ENCODE data around the gene SRGAP3. TPM values are rescaled to one million over a fixed set of nuclear protein-coding genes. Genes with fewer than 3 reads are reported as not detected.

Gene SRGAP3
- total RNA-seq, 2 donors from 2014 or later, result 10.9 to 11.4 TPM

- no peak for TF ChIP-seq CTCF (IDR thresholded peaks at IDR 0.05)
- TF ChIP-seq POLR2A (IDR thresholded peaks at IDR 0.05), result no peak
- intact Hi-C loops (cut with DNase I), result no loop called here
- no peaks in the 10 kb centered on the region for H3K36me3 ChIP-seq (replicated peaks in 1 of 2; ENCODE audit: insufficient read depth in 1 of 2, low read depth in 2 of 2)
- no peak for ATAC-seq
- WGBS, 2 donors, result 91 to 95% methylated on average over 8 to 9 of the region's 9 CpGs
- H3K27ac ChIP-seq, result no peak overlapping the region
- H3K9me3 ChIP-seq, result no peaks in the 10 kb centered on the region
- H3K27me3 ChIP-seq, result no peaks in the 10 kb centered on the region
- no peak for DNase-seq
- H3K4me3 ChIP-seq, result no peak overlapping the region
- H3K4me1 ChIP-seq, result no peaks in the 10 kb centered on the region
These were observed 185.2 kb downstream of the SRGAP3 start for GRCh38 chr3:9064251-9064650.

GRCh38 chr3:9062570-9062969, 186.9 kb downstream of the SRGAP3 start:
- H3K4me1 ChIP-seq, result no peaks in the 10 kb centered on the region
- no peak overlapping the region for H3K4me3 ChIP-seq
- no peaks in the 10 kb centered on the region for H3K9me3 ChIP-seq
- no peaks in the 10 kb centered on the region for H3K27me3 ChIP-seq
- DNase-seq (no peak), ATAC-seq (no peak)
- no peak overlapping the region for H3K27ac ChIP-seq
- intact Hi-C loops (cut with DNase I), result no loop called here
- TF ChIP-seq POLR2A (IDR thresholded peaks at IDR 0.05) (no peak), CTCF (IDR thresholded peaks at IDR 0.05) (no peak)
- H3K36me3 ChIP-seq (replicated peaks in 1 of 2; ENCODE audit: insufficient read depth in 1 of 2, low read depth in 2 of 2), result no peaks in the 10 kb centered on the region
- 37 to 38% methylated on average over 1 of the region's 1 CpG for WGBS, 2 donors

GRCh38 chr3:9061634-9062033, 187.8 kb downstream of the SRGAP3 start:
- H3K9me3 ChIP-seq, result no peaks in the 10 kb centered on the region
- intact Hi-C loops (cut with DNase I), result no loop called here
- no peaks in the 10 kb centered on the region for H3K27me3 ChIP-seq
- H3K27ac ChIP-seq, result no peak overlapping the region
- H3K4me1 ChIP-seq, result no peaks in the 10 kb centered on the region
- ATAC-seq (no peak), DNase-seq (no peak)
- TF ChIP-seq POLR2A (IDR thresholded peaks at IDR 0.05) (no peak), CTCF (IDR thresholded peaks at IDR 0.05) (no peak)
- no peak overlapping the region for H3K4me3 ChIP-seq
- 89 to 100% methylated on average over 2 of the region's 2 CpGs for WGBS, 2 donors
- no peaks in the 10 kb centered on the region for H3K36me3 ChIP-seq (replicated peaks in 1 of 2; ENCODE audit: insufficient read depth in 1 of 2, low read depth in 2 of 2)

GRCh38 chr3:9059489-9060400, 189.7 kb downstream of the SRGAP3 start:
- no peaks in the 10 kb centered on the region for H3K27me3 ChIP-seq
- no peak for TF ChIP-seq CTCF (IDR thresholded peaks at IDR 0.05)
- no peak for TF ChIP-seq POLR2A (IDR thresholded peaks at IDR 0.05)
- H3K4me1 ChIP-seq, result no peaks in the 10 kb centered on the region
- WGBS, 2 donors, result 84% methylated on average over 19 of the region's 19 CpGs
- H3K27ac ChIP-seq, result no peak overlapping the region
- H3K4me3 ChIP-seq, result no peak overlapping the region
- DNase-seq (no peak), ATAC-seq (no peak)
- intact Hi-C loops (cut with DNase I), result no loop called here
- no peaks in the 10 kb centered on the region for H3K36me3 ChIP-seq (replicated peaks in 1 of 2; ENCODE audit: insufficient read depth in 1 of 2, low read depth in 2 of 2)
- no peaks in the 10 kb centered on the region for H3K9me3 ChIP-seq

GRCh38 chr3:9056581-9056980, 192.9 kb downstream of the SRGAP3 start:
- TF ChIP-seq POLR2A (IDR thresholded peaks at IDR 0.05) (no peak), CTCF (IDR thresholded peaks at IDR 0.05) (no peak)
- Histone ChIP-seq H3K9me3 (no peaks in the 10 kb centered on the region), H3K36me3 (replicated peaks in 1 of 2; ENCODE audit: insufficient read depth in 1 of 2, low read depth in 2 of 2) (no peaks in the 10 kb centered on the region), H3K4me1 (no peaks in the 10 kb centered on the region), H3K27me3 (no peaks in the 10 kb centered on the region), H3K27ac (no peak overlapping the region), H3K4me3 (no peak overlapping the region)
- ATAC-seq, result no peak
- 78 to 94% methylated on average over 5 of the region's 5 CpGs for WGBS, 2 donors
- intact Hi-C loops (cut with DNase I), result no loop called here
- no peak for DNase-seq

Data from body of pancreas (tissue), 4 donors.